ENCODE data around the gene TSPAN9.

GRCh38 chr12:3189282-3189681 is 112.1 kb downstream of the TSPAN9 start:
- no peak for TF ChIP-seq CTCF (IDR thresholded peaks at IDR 0.05)
- no peak for TF ChIP-seq POLR2AphosphoS5 (IDR thresholded peaks at IDR 0.05; ENCODE audit: low read depth, low read length)
- no peak for TF ChIP-seq REST (IDR thresholded peaks at IDR 0.05; ENCODE audit: insufficient read depth in 1 of 2, low read depth in 2 of 2, low read length in 1 of 2)
- no peak for TF ChIP-seq TCF7L2 (IDR thresholded peaks at IDR 0.05; ENCODE audit: low read depth, low read length)
- TF ChIP-seq SIN3A (IDR thresholded peaks at IDR 0.05; ENCODE audit: borderline replicate concordance, insufficient read depth, low read depth, low read length) = no peak
